Thyroid gland (tissue), 4 donors: ENCODE results near the gene SLC16A8.
A peak's percentile ranks its signal among the peaks of the same experiment; 100 is the strongest.

Experiments
- POLR2A ChIP-seq, 2 donors: fragments of 450-650 bp; IDR thresholded peaks; one replicate each; pipeline ENCODE4 v1.6.1; 2017; ENCODE audit warnings: antibody characterized with exemption in 2 of 2, mild to moderate bottlenecking in 2 of 2, moderate library complexity in 1 of 2
- TF ChIP-seq, protein P1 (sequence below), 6 experiments: fragments of 200-600 bp in 3 of 6; fragments of 450-650 bp in 3 of 6; sonication (generic) in 3 of 6; IDR thresholded peaks; one replicate each; pipeline ENCODE4 v1.5.1; 2016 to 2019; ENCODE audit warnings: antibody characterized with exemption in 6 of 6, mild to moderate bottlenecking in 2 of 6, inconsistent platforms in 1 of 6, moderate library complexity in 1 of 6

DNA sequence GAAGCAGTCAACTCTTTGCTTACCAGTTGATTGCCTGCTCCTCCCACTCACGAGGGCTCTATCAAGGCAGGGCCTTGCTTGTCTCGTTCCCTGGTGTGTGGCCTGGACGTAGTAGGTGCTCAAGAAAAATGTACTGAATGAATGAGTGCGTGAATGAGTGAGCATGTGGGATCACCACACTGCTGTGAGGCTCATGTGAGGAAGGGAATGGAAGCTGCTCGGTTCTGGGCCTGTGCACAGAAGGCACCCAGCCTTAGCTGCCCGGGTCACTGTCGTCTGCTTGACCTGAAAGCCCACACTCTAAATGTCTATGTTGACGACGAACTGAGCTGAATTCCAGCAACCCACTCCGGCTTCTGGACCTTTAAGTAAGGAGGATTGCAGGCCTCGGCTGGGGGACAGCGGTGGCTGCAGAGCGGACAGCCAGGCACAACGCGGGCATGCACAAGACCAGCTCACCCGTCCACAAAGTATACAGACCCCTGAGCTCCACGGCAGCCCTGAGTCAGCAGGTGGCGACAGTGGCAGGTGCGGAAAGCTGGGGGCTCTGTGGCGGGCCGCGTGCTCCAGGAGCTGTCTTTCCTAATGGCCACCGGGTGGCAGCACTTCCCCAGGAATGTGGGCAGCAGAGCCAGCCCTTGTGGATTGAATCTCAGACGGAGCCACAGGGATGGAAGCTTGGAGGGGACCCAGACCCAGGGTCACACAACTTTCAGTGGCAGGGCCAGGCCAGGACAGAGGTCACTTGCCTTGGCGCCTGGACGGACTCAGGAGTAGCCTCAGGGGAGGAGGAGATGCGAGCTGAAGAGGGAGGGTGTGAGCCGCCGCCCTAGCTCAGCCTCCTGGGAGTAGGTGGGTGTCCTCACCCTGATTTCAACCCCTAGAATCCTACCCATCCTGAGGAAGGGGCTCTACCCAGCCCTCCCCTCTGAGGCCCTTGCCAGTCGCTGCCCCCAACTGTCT, 31.8 kb downstream of the SLC16A8 start:
- TF ChIP-seq, protein P1, sequence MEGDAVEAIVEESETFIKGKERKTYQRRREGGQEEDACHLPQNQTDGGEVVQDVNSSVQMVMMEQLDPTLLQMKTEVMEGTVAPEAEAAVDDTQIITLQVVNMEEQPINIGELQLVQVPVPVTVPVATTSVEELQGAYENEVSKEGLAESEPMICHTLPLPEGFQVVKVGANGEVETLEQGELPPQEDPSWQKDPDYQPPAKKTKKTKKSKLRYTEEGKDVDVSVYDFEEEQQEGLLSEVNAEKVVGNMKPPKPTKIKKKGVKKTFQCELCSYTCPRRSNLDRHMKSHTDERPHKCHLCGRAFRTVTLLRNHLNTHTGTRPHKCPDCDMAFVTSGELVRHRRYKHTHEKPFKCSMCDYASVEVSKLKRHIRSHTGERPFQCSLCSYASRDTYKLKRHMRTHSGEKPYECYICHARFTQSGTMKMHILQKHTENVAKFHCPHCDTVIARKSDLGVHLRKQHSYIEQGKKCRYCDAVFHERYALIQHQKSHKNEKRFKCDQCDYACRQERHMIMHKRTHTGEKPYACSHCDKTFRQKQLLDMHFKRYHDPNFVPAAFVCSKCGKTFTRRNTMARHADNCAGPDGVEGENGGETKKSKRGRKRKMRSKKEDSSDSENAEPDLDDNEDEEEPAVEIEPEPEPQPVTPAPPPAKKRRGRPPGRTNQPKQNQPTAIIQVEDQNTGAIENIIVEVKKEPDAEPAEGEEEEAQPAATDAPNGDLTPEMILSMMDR (IDR thresholded peaks at IDR 0.05), result peak; percentile 70 to 96 (median 88)
- no peak for TF ChIP-seq POLR2A (IDR thresholded peaks at IDR 0.05)
